Measurements from ENCODE around the gene ZNF140. TPM values are rescaled to one million over a fixed set of nuclear protein-coding genes. Genes with fewer than 3 reads are reported as not detected.

Gene ZNF140
- total RNA-seq, result 8.4 TPM
- long read RNA-seq, transcript ZNF140-202 (5 exons, 3,550 nt), result major isoform, 5 of 11 reads
- long read RNA-seq, partial matches to known transcripts, result 0 of 11 reads
- long read RNA-seq, other reads (novel, unspliced or antisense), result 4 of 11 reads

GRCh38 chr12:133080368-133081158 lies at the start of gene ZNF140:
TSS of gene ZNF140 (plus strand) at chr12:133080923. CDS start at chr12:133081321, 398 bp downstream.
- peak; percentile 98 for DNase-seq (ENCODE audit: low spot score)
- intact Hi-C loops (cut with DNase I), result loop anchor here (1.0 kb wide), 5 partner anchors 43 to 124 kb away; partner anchors contain the start of genes ZNF10, ZNF26, ZNF268 and ZNF605

- intact Hi-C loops (cut with DNase I), result loop anchor here (1.0 kb wide), 3 partner anchors 43 to 93 kb away; partner anchors contain the start of genes ZNF10, ZNF140, ZNF26 and ZNF891
- DNase-seq (ENCODE audit: low spot score), result peak; percentile 98
Measured at GRCh38 chr12:133037207-133038005, 43.3 kb upstream of the ZNF140 start, which contains the start of gene ZNF84. TSS of gene ZNF84 (plus strand) at chr12:133037509. CDS start at chr12:133041468, 3,959 bp downstream.

GRCh38 chr12:133038118-133038709 lies 42.5 kb upstream of the ZNF140 start:
- no peak for DNase-seq (ENCODE audit: low spot score)
- intact Hi-C loops (cut with DNase I), result no loop called here

GRCh38 chr12:133046698-133047097 lies 34.0 kb upstream of the ZNF140 start:
- intact Hi-C loops (cut with DNase I), result no loop called here

GRCh38 chr12:133057446-133057845 lies 23.3 kb upstream of the ZNF140 start:
- no peak for DNase-seq (ENCODE audit: low spot score)
- intact Hi-C loops (cut with DNase I), result no loop called here

More at GRCh38 chr12:133046698-133047097, 34.0 kb upstream of the ZNF140 start:
- no peak for DNase-seq (ENCODE audit: low spot score)

- DNase-seq (ENCODE audit: low spot score), result no peak
- intact Hi-C loops (cut with DNase I), result no loop called here
Measured at GRCh38 chr12:133058203-133059113, 22.3 kb upstream of the ZNF140 start.

- DNase-seq (ENCODE audit: low spot score), result no peak
- intact Hi-C loops (cut with DNase I), result no loop called here
Measured at GRCh38 chr12:133061954-133062353, 18.8 kb upstream of the ZNF140 start.

GRCh38 chr12:133063556-133063955 lies 17.2 kb upstream of the ZNF140 start:
- DNase-seq (ENCODE audit: low spot score), result no peak
- intact Hi-C loops (cut with DNase I), result no loop called here

GRCh38 chr12:133073836-133074235 lies 6.9 kb upstream of the ZNF140 start:
- intact Hi-C loops (cut with DNase I), result no loop called here
- DNase-seq (ENCODE audit: low spot score), result no peak

- intact Hi-C loops (cut with DNase I), result loop anchor here (1.0 kb wide), 5 partner anchors 43 to 124 kb away; partner anchors contain the start of genes ZNF10, ZNF26, ZNF268 and ZNF605
- peak; percentile 98 for DNase-seq (ENCODE audit: low spot score)
Measured at GRCh38 chr12:133080026-133080367, 726 bp upstream of the ZNF140 start.

- intact Hi-C loops (cut with DNase I), result no loop called here
- no peak for DNase-seq (ENCODE audit: low spot score)
Measured at GRCh38 chr12:133081159-133081780, 547 bp downstream of the ZNF140 start.

- no peak for DNase-seq (ENCODE audit: low spot score)
- intact Hi-C loops (cut with DNase I), result no loop called here
Measured at GRCh38 chr12:133083345-133083744, 2.6 kb downstream of the ZNF140 start.

GRCh38 chr12:133105620-133106019 lies 24.9 kb downstream of the ZNF140 start:
- no peak for DNase-seq (ENCODE audit: low spot score)
- intact Hi-C loops (cut with DNase I), result no loop called here

GRCh38 chr12:133106253-133106652 lies 25.5 kb downstream of the ZNF140 start:
- DNase-seq (ENCODE audit: low spot score), result no peak
- intact Hi-C loops (cut with DNase I), result no loop called here

GRCh38 chr12:133107121-133107520 lies 26.4 kb downstream of the ZNF140 start:
- no peak for DNase-seq (ENCODE audit: low spot score)
- intact Hi-C loops (cut with DNase I), result no loop called here

GRCh38 chr12:133108150-133108549 lies 27.4 kb downstream of the ZNF140 start:
- no peak for DNase-seq (ENCODE audit: low spot score)
- intact Hi-C loops (cut with DNase I), result no loop called here

- intact Hi-C loops (cut with DNase I), result no loop called here
- DNase-seq (ENCODE audit: low spot score), result no peak
Measured at GRCh38 chr12:133120385-133121191, 39.9 kb downstream of the ZNF140 start.
